Stimulated activated CD4-positive, alpha-beta T cell treated with anti-CD3 and anti-CD28 coated beads, Interleukin-1b, Interleukin-23, amount 100 ng/mL, for 24 hours (primary cell): Measurements from ENCODE around the gene BCAR3.
"Not testable (repeated sequence)": the region's sequence is repeated elsewhere in the genome, so short reads cannot be mapped to it uniquely, and the experiment has no call there.

Experiments used
- DNase-seq, 4 experiments: peaks; one replicate each; pipeline ENCODE4 v3.0.0-alpha.2; 2020; ENCODE audit warnings: low read depth in 4 of 4, low spot score in 1 of 4

Gene BCAR3

GRCh38 chr1:93707956-93708355 lies 26.3 kb upstream of the BCAR3 start:
- peak in 2 of 4 experiments; percentile 22 to 37 for DNase-seq

GRCh38 chr1:93705892-93706500 lies 24.4 kb upstream of the BCAR3 start:
- no peak for DNase-seq

GRCh38 chr1:93704052-93704451 lies 22.4 kb upstream of the BCAR3 start:
- no peak for DNase-seq

- DNase-seq = no peak
Observed at GRCh38 chr1:93703643-93704042, 22.0 kb upstream of the BCAR3 start.

GRCh38 chr1:93702828-93703183 lies 21.2 kb upstream of the BCAR3 start:
- no peak for DNase-seq

GRCh38 chr1:93702111-93702827 lies 20.6 kb upstream of the BCAR3 start:
- DNase-seq = no peak

GRCh38 chr1:93701629-93702028 lies 20.0 kb upstream of the BCAR3 start:
- no peak for DNase-seq

GRCh38 chr1:93700532-93701469 lies 19.2 kb upstream of the BCAR3 start:
- no peak for DNase-seq

GRCh38 chr1:93699503-93700168 lies 18.0 kb upstream of the BCAR3 start:
- DNase-seq = no peak

- no peak for DNase-seq
Observed at GRCh38 chr1:93699049-93699384, 17.4 kb upstream of the BCAR3 start.

- DNase-seq = no peak
Observed at GRCh38 chr1:93698329-93699048, 16.9 kb upstream of the BCAR3 start.

- DNase-seq = not testable (repeated sequence)
Observed at GRCh38 chr1:93697566-93697965, 15.9 kb upstream of the BCAR3 start.

GRCh38 chr1:93695411-93696005 lies 13.9 kb upstream of the BCAR3 start:
- DNase-seq = no peak

- no peak for DNase-seq
Observed at GRCh38 chr1:93694819-93695218, 13.2 kb upstream of the BCAR3 start.

GRCh38 chr1:93694039-93694438 lies 12.4 kb upstream of the BCAR3 start:
- DNase-seq = no peak

- peak in 2 of 4 experiments; percentile 23 to 47 for DNase-seq
Observed at GRCh38 chr1:93692983-93693591, 11.4 kb upstream of the BCAR3 start.

- DNase-seq = no peak
Observed at GRCh38 chr1:93692451-93692861, 10.8 kb upstream of the BCAR3 start.

GRCh38 chr1:93692026-93692425 lies 10.4 kb upstream of the BCAR3 start:
- DNase-seq = no peak

- no peak for DNase-seq
Observed at GRCh38 chr1:93690921-93691789, 9.5 kb upstream of the BCAR3 start.
